B cell (primary cell): Measurements from ENCODE around the gene SLC5A10. TPM values are rescaled to one million over a fixed set of nuclear protein-coding genes. Genes with fewer than 3 reads are reported as not detected.

Source experiments
- ATAC-seq: fragments of 200-7000 bp; cut with Tn5 transposase; one replicate; pipeline ENCODE4 v1.10.0; 2021; ENCODE audit warnings: low read depth, mild to moderate bottlenecking, moderate number of reproducible peaks, moderate library complexity
- CTCF ChIA-PET: fragments of 350-600 bp; sonication (Branson Sonifier 250); formaldehyde crosslinking; loops from one replicate; lab custom pipeline; 2021; ENCODE audit warnings: antibody characterized with exemption, inconsistent platforms; lab: Charles Lee
- POLR2A ChIA-PET: fragments of 350-600 bp; sonication (Branson Sonifier 250); formaldehyde crosslinking; loops from one replicate; lab custom pipeline; 2021; ENCODE audit warnings: antibody characterized with exemption; lab: Charles Lee
- DNase-seq: peaks from one replicate; pipeline ENCODE4 v3.0.0; 2013
- H2AFZ ChIP-seq: 2 replicates; pipeline ENCODE4 v1.6.1; 2012; ENCODE audit warnings: mild to moderate bottlenecking, low read depth, low read length; ENCODE audit not compliant: insufficient read depth, poor library complexity, severe bottlenecking
- H3K27ac ChIP-seq, 2 donors: 1 replicate in 1 of 2; 2 replicates in 1 of 2; pipeline ENCODE4 v1.5.1; 2012 to 2013; ENCODE audit warnings: low read length in 2 of 2, mild to moderate bottlenecking in 2 of 2, moderate library complexity in 1 of 2
- H3K27me3 ChIP-seq, 4 experiments: fragments of 200-600 bp in 1 of 4; sonication (generic) in 1 of 4; replicated peaks in 1 of 4; 1 replicate in 2 of 4; 2 replicates in 2 of 4; pipeline versions ENCODE4 v1.6.1 to v1.7.0; 2013 to 2016; ENCODE audit warnings: low read length in 3 of 4, mild to moderate bottlenecking in 2 of 4, mixed read lengths in 1 of 4, moderate library complexity in 1 of 4; ENCODE audit not compliant: insufficient read depth in 4 of 4, control insufficient read depth in 3 of 4; ENCODE audit errors: control extremely low read depth in 1 of 4
- H3K36me3 ChIP-seq, 2 experiments: replicated peaks in 1 of 2; 1 replicate in 1 of 2; 2 replicates in 1 of 2; pipeline versions ENCODE4 v1.6.1 to v1.7.1; 2013; ENCODE audit warnings: low read length in 1 of 2; ENCODE audit not compliant: insufficient read depth in 2 of 2, control insufficient read depth in 1 of 2; ENCODE audit errors: control extremely low read depth in 1 of 2, extremely low read depth in 1 of 2
- H3K4me1 ChIP-seq, 2 donors: fragments of 200-600 bp in 1 of 2; sonication (generic) in 1 of 2; 1 replicate in 1 of 2; 2 replicates in 1 of 2; pipeline versions ENCODE4 v1.5.1 to v1.6.1; 2013 to 2017; ENCODE audit warnings: low read length in 2 of 2; ENCODE audit not compliant: control insufficient read depth in 2 of 2, insufficient read depth in 2 of 2
- H3K4me2 ChIP-seq: replicated peaks from 2 replicates; pipeline ENCODE3; 2012; ENCODE audit warnings: mild to moderate bottlenecking, low read depth, low read length; ENCODE audit not compliant: poor library complexity, severe bottlenecking
- H3K4me3 ChIP-seq, 5 experiments: fragments of 200-600 bp in 1 of 5; sonication (generic) in 1 of 5; 1 replicate in 3 of 5; 2 replicates in 2 of 5; pipeline versions ENCODE4 v1.5.1 to v1.7.0; 2011 to 2016; ENCODE audit warnings: low read length in 4 of 5, mild to moderate bottlenecking in 4 of 5, low read depth in 2 of 5, control low read depth in 1 of 5, moderate library complexity in 1 of 5; ENCODE audit not compliant: insufficient read depth in 1 of 5; ENCODE audit errors: control extremely low read depth in 1 of 5, extremely low read depth in 1 of 5
- H3K79me2 ChIP-seq: fragments of 200-600 bp; sonication (generic); one replicate; pipeline ENCODE4 v1.6.0; 2016; ENCODE audit warnings: low read length; ENCODE audit not compliant: control insufficient read depth, insufficient read depth
- H3K9ac ChIP-seq: fragments of 200-600 bp; sonication (generic); 2 replicates; pipeline ENCODE4 v1.6.1; 2017; ENCODE audit warnings: mild to moderate bottlenecking, low read length, moderate library complexity
- H3K9me3 ChIP-seq, 3 donors: one replicate each; pipeline versions ENCODE4 v1.6.1 to v1.7.1; 2013; ENCODE audit warnings: low read length in 2 of 3; ENCODE audit not compliant: control insufficient read depth in 2 of 3, insufficient read depth in 1 of 3; ENCODE audit errors: control extremely low read depth in 1 of 3
- H4K20me1 ChIP-seq: 2 replicates; pipeline ENCODE4 v1.6.0; 2012; ENCODE audit warnings: mild to moderate bottlenecking, low read length; ENCODE audit not compliant: insufficient read depth, control insufficient read depth, poor library complexity, severe bottlenecking
- H3K27ac Mint-ChIP-seq: one replicate; pipeline ENCODE4 v1.8.0; 2021; ENCODE audit warnings: mixed read lengths
- H3K27me3 Mint-ChIP-seq: one replicate; pipeline ENCODE4 v1.8.0; 2021; ENCODE audit warnings: mixed read lengths
- H3K4me1 Mint-ChIP-seq: one replicate; pipeline ENCODE4 v1.8.0; 2021; ENCODE audit warnings: mixed read lengths
- H3K4me3 Mint-ChIP-seq: one replicate; pipeline ENCODE4 v1.8.0; 2021; ENCODE audit warnings: mixed read lengths
- H3K9me3 Mint-ChIP-seq: one replicate; pipeline ENCODE4 v1.8.0; 2022; ENCODE audit warnings: mixed read lengths; ENCODE audit not compliant: insufficient read depth
- CTCF ChIP-seq: fragments of 200-600 bp; IDR thresholded peaks from one replicate; pipeline ENCODE4 v1.8.0; 2022; ENCODE audit warnings: antibody characterized with exemption, mild to moderate bottlenecking
- EZH2 ChIP-seq: IDR thresholded peaks from 2 replicates; pipeline ENCODE4 v1.6.1; 2012; ENCODE audit warnings: borderline replicate concordance, low read depth, mild to moderate bottlenecking, moderate library complexity, low read length; ENCODE audit not compliant: insufficient read depth, poor library complexity, severe bottlenecking
- WGBS: methylation state at CpG from one replicate; pipeline ENCODE4 v1.1.5; 2013; ENCODE audit warnings: missing lambda C conversion rate; ENCODE audit not compliant: insufficient coverage; 5-methylcytosine and 5-hydroxymethylcytosine counted together
- intact Hi-C: fragments of 100-400 bp; cut with micrococcal nuclease; formaldehyde crosslinking; loops from one replicate; pipeline ENCODE4 v1.10.0; 2022
- polyA plus RNA-seq: library from polyadenylated mRNA; depleted of rRNA; stranded (reverse); fragments of >200 nt; gene quantifications from 2 replicates; pipeline ENCODE4 v1.2.3, GENCODE V29; 2012
- total RNA-seq, 2 donors: library from RNA; stranded (reverse); fragments of 120-200 nt in 1 of 2; gene quantifications; 1 replicate in 1 of 2; 2 replicates in 1 of 2; pipeline versions ENCODE4 v1.2.3 to v1.2.4, GENCODE V29; 2013 to 2022

Gene SLC5A10
- total and polyA plus RNA-seq, 2 donors (not counting 1 experiment from before 2014, with no cell fraction given) = not detected

GRCh38 chr17:18917506-18918032 is 34.4 kb upstream of the SLC5A10 start:
- Mint-ChIP-seq H3K4me1 (peaks cover 46% of the 10 kb centered on the region), H3K27me3 (no peaks in the 10 kb centered on the region), H3K9me3 (no peaks in the 10 kb centered on the region), H3K27ac (no peak overlapping the region), H3K4me3 (no peak overlapping the region)
- Histone ChIP-seq H3K4me3 (no peak overlapping the region), H2AFZ (no peak overlapping the region), H3K27ac (no peak overlapping the region), H3K79me2 (peaks cover 4% of the 10 kb centered on the region), H3K36me3 (peaks cover 4 to 27% of the 10 kb centered on the region in 2 experiments), H3K9ac (no peak overlapping the region), H3K27me3 (no peaks in the 10 kb centered on the region), H3K9me3 (no peaks in the 10 kb centered on the region), H3K4me2 (no peak overlapping the region), H3K4me1 (peaks cover 29 to 34% of the 10 kb centered on the region in 2 donors), H4K20me1 (no peaks in the 10 kb centered on the region)
- DNase-seq (no peak), ATAC-seq (no peak)
- TF ChIP-seq EZH2 (no peak), CTCF (no peak)
- ChIA-PET POLR2A (no interaction called here), CTCF (interaction anchor here (1.1 kb wide), 1 partner anchor 43 kb away, joined by 3 read pairs; no protein-coding TSS in a partner anchor)
- 94% methylated on average over 10 of the region's 11 CpGs for WGBS
- intact Hi-C loops = no loop called here

- Histone ChIP-seq H3K79me2 (peaks cover 21% of the 10 kb centered on the region), H3K9me3 (no peaks in the 10 kb centered on the region), H3K36me3 (peaks cover 4 to 19% of the 10 kb centered on the region in 2 experiments), H3K27me3 (no peaks in the 10 kb centered on the region), H3K9ac (no peak overlapping the region), H4K20me1 (no peaks in the 10 kb centered on the region), H3K4me2 (no peak overlapping the region), H3K27ac (peak overlapping the region in 1 of 2 donors; percentile 19), H3K4me1 (peaks cover 29 to 38% of the 10 kb centered on the region in 2 donors), H3K4me3 (no peak overlapping the region), H2AFZ (no peak overlapping the region)
- Mint-ChIP-seq H3K27ac (peak overlapping the region; percentile 59), H3K9me3 (no peaks in the 10 kb centered on the region), H3K4me3 (no peak overlapping the region), H3K4me1 (peaks cover 54% of the 10 kb centered on the region), H3K27me3 (no peaks in the 10 kb centered on the region)
- ChIA-PET CTCF (interaction anchor here (0.6 kb wide), 1 partner anchor 26 kb away, joined by 3 read pairs; no protein-coding TSS in a partner anchor), POLR2A (no interaction called here)
- no peak for DNase-seq
- 100% methylated on average over 3 of the region's 6 CpGs for WGBS
- intact Hi-C loops = no loop called here
- TF ChIP-seq EZH2 (no peak), CTCF (no peak)
- no peak for ATAC-seq
Observed at GRCh38 chr17:18919963-18920362, 32.0 kb upstream of the SLC5A10 start.
